HCEC 1CT (cell line): Measurements from ENCODE around the gene ASIC2.

Source experiments
- DNase-seq: peaks from one replicate; pipeline ENCODE4 v3.0.0-alpha.2; 2017

ASIC2 gene

DNA sequence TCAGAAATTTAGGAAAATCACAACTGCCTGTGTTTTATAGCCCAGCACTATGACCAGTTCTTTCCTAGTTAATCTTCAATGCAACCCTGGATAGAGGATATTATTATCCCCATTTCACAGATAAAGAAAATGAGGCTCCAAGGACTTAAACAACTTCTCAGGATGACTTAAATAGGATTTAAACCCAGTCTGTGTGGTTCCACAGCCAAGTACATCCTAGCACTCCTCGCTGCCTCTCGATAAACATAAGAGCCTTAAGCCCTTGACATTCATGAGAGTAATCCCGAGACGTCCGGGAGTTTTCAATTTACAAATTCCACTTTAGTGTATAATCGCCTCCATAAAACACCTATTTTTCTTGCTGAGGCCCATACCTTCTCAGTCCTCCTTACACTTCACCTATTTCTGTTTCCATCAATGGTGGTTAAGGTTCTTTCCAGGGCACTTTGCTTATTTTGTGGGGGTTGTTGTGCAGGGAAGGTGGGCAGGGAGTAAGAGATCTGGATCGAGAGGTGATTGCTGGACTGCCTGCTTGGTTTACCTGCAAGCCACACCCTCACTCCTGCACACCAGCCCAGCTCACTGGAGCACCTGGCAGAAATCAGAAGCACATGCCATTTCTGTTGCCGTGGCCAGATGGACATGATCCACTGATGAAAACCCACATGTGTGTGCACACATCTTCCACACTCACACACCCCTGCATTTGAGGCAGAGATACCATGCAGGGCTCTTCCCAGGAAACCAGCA is 50.5 kb downstream of the ASIC2 start:
- no peak for DNase-seq

GRCh38 chr17:33241390-33241789 is 51.7 kb downstream of the ASIC2 start:
- DNase-seq = no peak

DNA sequence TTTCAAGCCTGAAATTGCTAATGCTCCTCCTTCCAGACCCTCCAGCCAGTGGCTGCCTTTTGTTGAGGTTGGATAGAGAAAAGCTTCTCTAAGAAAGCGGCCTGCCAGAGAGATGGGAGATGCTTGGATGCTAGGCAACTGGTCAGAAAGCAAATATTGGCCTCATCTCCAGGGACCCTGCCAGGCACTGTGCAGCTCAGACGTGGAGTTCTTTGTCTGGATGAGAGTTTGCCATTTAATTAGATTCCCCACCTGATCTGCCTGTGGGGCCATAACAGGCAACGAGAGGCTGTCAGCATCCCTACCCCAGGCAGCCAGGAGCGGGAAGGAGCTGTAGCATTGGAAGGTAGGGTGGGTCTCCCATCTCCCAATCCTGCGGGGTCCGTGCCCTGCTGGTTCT is 52.7 kb downstream of the ASIC2 start:
- no peak for DNase-seq

GRCh38 chr17:33239702-33240101 is 53.4 kb downstream of the ASIC2 start:
- no peak for DNase-seq

DNA sequence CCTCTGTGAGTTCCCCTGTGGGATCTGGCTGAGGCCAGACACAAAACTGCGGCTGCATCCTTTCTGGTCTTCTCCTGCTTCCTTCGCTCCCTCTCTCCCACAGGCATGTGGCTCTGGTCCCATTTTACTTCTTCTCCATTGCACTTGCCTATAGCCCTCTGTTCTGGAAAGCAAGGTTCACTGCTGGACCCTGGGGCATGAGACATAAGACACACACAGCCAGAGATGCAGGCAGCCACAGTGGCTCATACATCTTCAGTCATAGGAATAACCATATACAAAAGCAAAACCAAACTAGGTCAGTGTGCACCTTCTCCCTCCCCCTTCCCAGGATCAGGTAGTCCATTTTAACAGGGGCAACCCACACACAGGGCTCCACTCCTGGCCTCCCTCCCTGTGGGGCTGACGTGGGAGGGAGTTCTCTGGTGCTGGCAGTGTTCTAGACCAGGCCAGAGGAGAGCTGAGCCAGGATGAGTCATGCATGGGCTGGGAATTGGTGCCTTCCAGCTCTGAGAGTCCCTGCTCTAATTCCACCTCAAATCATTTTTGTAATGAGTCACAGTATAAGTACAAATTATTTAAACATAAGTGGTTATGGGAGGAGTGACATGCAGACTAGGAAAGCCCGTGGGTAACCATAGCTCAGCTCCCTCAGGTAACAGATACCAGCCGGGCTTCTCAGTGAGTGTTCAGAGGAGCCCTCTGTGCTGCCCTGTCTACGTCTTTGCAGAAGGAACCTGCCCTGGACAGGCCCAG is 58.0 kb downstream of the ASIC2 start:
- DNase-seq = peak; percentile 82

- DNase-seq = no peak
These were observed 58.9 kb downstream of the ASIC2 start for GRCh38 chr17:33234233-33234632.

- no peak for DNase-seq
These were observed 59.3 kb downstream of the ASIC2 start for GRCh38 chr17:33233811-33234177.

GRCh38 chr17:33229499-33229898 is 63.6 kb downstream of the ASIC2 start:
- no peak for DNase-seq

- no peak for DNase-seq
These were observed 64.1 kb downstream of the ASIC2 start for GRCh38 chr17:33229028-33229427.

GRCh38 chr17:33228548-33228947 is 64.5 kb downstream of the ASIC2 start:
- no peak for DNase-seq

DNA sequence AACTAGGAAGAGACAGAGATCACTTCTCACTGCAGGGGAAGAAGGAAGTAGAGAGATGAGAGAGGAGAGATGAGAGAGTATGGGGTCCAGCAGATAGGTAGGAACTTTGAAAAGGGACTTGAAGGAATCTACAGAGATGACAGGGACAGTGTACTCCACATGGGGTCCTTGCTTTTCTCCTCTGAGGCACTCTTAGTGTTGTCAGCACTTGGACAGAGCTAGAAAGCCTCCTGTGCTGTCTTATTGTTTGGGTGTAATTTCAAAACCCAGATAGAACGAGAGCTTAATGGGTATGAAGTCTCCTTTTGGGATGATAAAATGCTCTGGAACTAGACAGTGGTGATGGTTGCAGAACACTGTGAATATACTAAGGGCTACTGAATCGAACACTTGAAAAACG is 65.2 kb downstream of the ASIC2 start:
- DNase-seq = no peak

- no peak for DNase-seq
These were observed 67.1 kb downstream of the ASIC2 start for GRCh38 chr17:33225994-33226393.

DNA sequence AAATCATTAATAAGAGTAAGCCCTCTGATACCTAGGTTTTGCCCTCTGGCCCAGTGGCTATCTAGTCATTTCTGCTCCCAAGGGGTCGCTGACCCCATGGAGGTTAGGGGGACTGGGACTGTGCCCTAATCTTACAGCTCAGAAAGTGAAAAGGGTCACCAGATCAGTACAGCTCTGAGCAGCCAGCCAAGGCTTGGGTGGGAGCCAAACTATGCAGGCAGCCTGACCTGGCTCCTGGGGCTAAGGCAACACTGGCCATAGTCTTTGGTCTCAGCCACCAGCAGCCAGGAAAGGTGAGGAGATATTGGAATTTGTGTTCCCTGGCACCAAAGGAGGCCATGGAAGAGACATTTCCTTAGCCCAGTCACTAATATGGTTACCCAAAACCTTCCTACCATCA is 67.6 kb downstream of the ASIC2 start:
- no peak for DNase-seq

- no peak for DNase-seq
These were observed 73.1 kb downstream of the ASIC2 start for GRCh38 chr17:33220036-33220435.

DNA sequence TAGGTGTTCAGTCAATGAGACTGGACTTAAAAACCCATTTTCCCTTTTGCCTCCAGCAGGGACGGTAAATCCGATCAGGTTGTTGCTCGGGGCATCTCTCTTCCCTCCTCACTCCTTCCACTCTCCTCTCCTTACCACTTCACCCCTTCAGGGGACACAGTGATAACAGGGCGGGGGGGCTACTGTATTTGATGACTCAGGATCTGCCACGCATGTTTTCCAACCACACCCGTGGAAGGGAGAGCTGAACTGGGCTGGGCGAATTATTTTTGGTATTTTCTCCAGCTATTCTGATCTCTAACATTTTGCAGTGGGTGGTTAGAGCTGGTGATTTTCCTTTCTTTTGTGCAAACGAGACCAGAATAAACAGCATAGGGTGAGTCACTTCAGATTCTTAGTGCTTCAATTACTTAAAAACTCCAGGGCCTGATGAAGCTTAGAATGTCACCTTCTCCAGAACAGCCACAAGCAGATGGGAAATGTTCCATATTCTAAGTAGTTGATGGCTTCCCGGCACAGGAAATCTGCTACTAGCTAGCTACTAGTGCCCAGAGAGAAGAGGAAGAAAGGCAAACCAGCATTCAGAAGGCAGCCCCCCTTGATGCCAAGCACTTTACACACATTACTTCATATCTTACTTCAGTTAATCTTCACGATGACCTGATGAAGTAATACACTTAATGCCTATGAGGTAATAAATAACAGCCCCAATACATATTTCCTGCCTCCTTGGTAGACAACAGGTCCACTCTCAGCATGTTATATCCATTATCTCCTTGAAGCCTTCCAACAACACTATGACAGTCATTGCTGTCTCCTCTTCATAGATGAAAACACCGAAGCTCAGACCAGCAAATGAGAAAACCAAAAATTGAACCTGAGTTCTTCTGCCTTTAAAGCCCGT is 74.1 kb downstream of the ASIC2 start:
- no peak for DNase-seq

DNA sequence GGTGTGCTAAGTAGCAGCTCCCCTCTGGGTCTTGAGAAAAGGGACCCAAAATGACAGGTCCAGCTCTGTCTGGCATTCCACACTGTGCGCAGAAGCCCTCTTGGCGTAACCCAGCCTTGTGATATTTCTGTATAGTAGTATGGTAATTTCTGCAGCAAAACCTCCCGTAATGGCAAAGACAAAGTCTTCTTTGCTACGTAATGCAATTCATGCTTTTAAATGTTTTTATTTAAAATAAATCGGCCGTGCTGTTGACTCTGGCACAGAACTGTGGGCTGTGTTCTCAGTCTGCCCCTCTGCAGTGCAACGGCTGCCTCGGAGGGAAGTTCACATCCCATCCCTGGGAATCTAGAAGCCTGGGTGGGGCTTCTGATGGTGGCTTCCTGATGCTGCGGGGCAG is 75.2 kb downstream of the ASIC2 start:
- DNase-seq = no peak

DNA sequence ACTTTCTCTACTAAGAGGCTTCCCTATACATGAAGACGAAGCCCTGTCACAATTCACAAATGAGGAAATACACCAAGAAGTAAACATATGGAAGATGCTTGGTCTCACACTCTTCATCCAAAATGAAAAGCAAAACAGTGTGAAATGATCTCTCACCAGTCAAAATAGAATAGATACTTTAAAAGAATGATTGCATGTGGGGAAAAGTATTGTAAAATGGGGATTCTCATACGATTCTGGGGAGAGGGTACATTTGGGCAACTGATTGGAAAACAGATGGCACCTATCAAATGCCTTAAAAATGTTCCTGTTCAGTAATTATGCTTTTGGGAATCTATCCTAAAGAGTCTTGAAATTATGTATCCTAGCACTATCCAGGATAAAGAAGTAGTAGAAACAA is 78.1 kb downstream of the ASIC2 start:
- no peak for DNase-seq

DNA sequence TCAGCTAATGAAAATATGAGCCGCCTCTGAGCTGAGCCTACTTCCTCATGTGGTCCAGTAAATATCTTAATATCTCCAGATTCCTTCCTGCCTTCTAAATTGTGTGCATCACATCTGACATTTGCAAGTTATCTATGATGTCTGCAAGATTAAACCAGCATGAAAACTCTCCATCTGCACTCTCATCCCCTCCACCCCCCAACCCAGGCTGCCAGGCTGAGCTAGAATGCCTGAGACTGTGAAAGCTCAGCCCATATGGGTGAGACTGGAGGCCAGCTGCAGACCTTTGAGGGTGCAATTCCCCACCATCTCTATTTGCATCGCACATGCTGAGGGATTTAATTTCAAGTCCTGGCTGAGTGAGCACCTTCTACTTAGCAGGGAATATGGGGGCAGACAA is 82.8 kb downstream of the ASIC2 start:
- no peak for DNase-seq

- DNase-seq = no peak
These were observed 83.4 kb downstream of the ASIC2 start for GRCh38 chr17:33209671-33210070.

GRCh38 chr17:33207231-33207630 is 85.9 kb downstream of the ASIC2 start:
- DNase-seq = no peak

GRCh38 chr17:33205552-33205951 is 87.5 kb downstream of the ASIC2 start:
- DNase-seq = no peak

GRCh38 chr17:33204701-33205100 is 88.4 kb downstream of the ASIC2 start:
- DNase-seq = no peak

GRCh38 chr17:33204156-33204555 is 88.9 kb downstream of the ASIC2 start:
- no peak for DNase-seq
